Osteoblast (primary cell): ENCODE measurements around the gene PPP2R5C. TPM values are rescaled to one million over a fixed set of nuclear protein-coding genes. Genes with fewer than 3 reads are reported as not detected.
"Not testable (repeated sequence)": the region's sequence is repeated elsewhere in the genome, so short reads cannot be mapped to it uniquely, and the experiment has no call there.

ENCODE experiments used
- DNase-seq: peaks from one replicate; pipeline ENCODE4 v3.0.0; 2011; ENCODE audit warnings: low spot score, mixed read lengths; ENCODE audit not compliant: insufficient read length; ENCODE audit errors: missing footprints
- H2AFZ ChIP-seq: 2 replicates; pipeline ENCODE4 v1.6.0; 2011; ENCODE audit warnings: mild to moderate bottlenecking, low read length
- H3K27ac ChIP-seq: 2 replicates; pipeline ENCODE4 v1.5.1; 2011; ENCODE audit warnings: mild to moderate bottlenecking, low read depth, low read length, moderate library complexity
- H3K27me3 ChIP-seq: 2 replicates; pipeline ENCODE4 v1.6.0; 2012; ENCODE audit warnings: mild to moderate bottlenecking, control low read depth, inconsistent platforms, low read length, moderate library complexity; ENCODE audit not compliant: insufficient read depth
- H3K36me3 ChIP-seq: 2 replicates; pipeline ENCODE4 v1.5.1; 2011; ENCODE audit warnings: mild to moderate bottlenecking, low read length, control low read depth, moderate library complexity; ENCODE audit not compliant: insufficient read depth
- H3K4me1 ChIP-seq: 2 replicates; pipeline ENCODE4 v1.5.1; 2011; ENCODE audit warnings: mild to moderate bottlenecking, low read length, control low read depth, moderate library complexity; ENCODE audit not compliant: insufficient read depth
- H3K4me2 ChIP-seq: 2 replicates; pipeline ENCODE4 v1.6.0; 2011; ENCODE audit warnings: mild to moderate bottlenecking, low read length; ENCODE audit not compliant: insufficient read depth
- H3K4me3 ChIP-seq: fragments of 200-600 bp; sonication (generic); 3 replicates; pipeline ENCODE4 v1.5.1; 2012; ENCODE audit warnings: mild to moderate bottlenecking, low read length, inconsistent platforms; ENCODE audit not compliant: insufficient read depth
- H3K79me2 ChIP-seq: 2 replicates; pipeline ENCODE4 v1.6.0; 2012; ENCODE audit warnings: mild to moderate bottlenecking, low read length, control low read depth, inconsistent platforms; ENCODE audit not compliant: insufficient read depth
- H3K9me3 ChIP-seq: 2 replicates; pipeline ENCODE4 v1.5.1; 2011; ENCODE audit warnings: low read depth, low read length, control low read depth
- H4K20me1 ChIP-seq: 2 replicates; pipeline ENCODE4 v1.6.0; 2012; ENCODE audit warnings: mild to moderate bottlenecking, low read length, control low read depth; ENCODE audit not compliant: insufficient read depth
- CTCF ChIP-seq: IDR thresholded peaks from 2 replicates; pipeline ENCODE4 v1.5.1; 2011; ENCODE audit warnings: mild to moderate bottlenecking, low read depth, low read length, moderate library complexity; ENCODE audit errors: extremely low read depth
- total RNA-seq: library from RNA; depleted of rRNA; stranded (reverse); fragments of >200 nt; gene quantifications from 2 replicates; pipeline ENCODE4 v1.2.3, GENCODE V29; 2012

Gene PPP2R5C
- total RNA-seq, 1 donor = 101 TPM

DNA sequence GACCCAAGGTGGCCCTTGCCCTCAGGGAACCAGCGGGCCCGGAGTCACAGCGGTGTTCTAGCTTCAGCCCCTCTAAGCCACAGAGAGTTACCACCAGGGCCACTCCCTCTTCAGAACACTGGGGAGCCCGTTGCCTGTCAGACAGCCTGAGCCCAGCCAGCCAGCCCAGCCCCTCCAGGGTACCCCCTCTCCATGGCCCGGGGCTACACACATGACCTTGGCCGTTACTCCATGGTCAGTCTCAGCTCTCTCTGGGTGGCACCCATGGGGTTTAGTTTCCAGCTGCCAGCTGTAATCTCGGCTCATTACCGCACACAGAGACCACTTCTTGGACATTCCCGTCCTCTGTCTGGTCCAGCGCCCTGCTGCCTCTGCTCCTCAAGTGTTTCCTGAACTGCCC is 35.0 kb downstream of the PPP2R5C start:
- no peaks in the 10 kb centered on the region for H3K79me2 ChIP-seq
- H2AFZ ChIP-seq = no peak overlapping the region
- H3K4me3 ChIP-seq = no peak overlapping the region
- no peak overlapping the region for H3K27ac ChIP-seq
- TF ChIP-seq CTCF = no peak
- no peaks in the 10 kb centered on the region for H3K27me3 ChIP-seq
- H3K4me1 ChIP-seq = peaks cover 3% of the 10 kb centered on the region
- no peaks in the 10 kb centered on the region for H3K9me3 ChIP-seq
- H3K4me2 ChIP-seq = no peak overlapping the region
- H3K36me3 ChIP-seq = no peaks in the 10 kb centered on the region
- DNase-seq = no peak
- no peaks in the 10 kb centered on the region for H4K20me1 ChIP-seq

- TF ChIP-seq CTCF = no peak
- Histone ChIP-seq H2AFZ (no peak overlapping the region), H3K4me1 (no peaks in the 10 kb centered on the region)
Observed at GRCh38 chr14:101797856-101798255, 36.3 kb downstream of the PPP2R5C start.

DNA sequence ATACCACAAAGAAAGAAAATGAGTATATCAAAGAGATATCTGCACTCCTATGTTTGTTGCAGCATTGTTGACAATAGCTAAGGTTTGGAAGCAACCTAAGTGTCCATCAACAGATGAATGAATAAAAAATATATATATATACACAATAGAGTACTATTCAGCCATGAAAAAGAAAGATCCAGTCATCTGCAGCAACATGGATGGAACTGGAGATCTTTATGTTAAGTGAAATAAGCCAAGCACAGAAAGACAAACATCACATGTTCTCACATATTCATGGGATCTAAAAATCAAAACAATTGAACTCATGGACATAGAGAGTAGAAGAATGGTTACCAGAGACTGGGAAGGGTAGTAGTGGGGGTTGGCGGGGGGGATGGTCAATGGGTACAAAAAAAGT is 42.9 kb downstream of the PPP2R5C start:
- H3K4me3 ChIP-seq, H3K27ac ChIP-seq, H3K4me1 ChIP-seq, H3K9me3 ChIP-seq, H3K4me2 ChIP-seq, DNase-seq, H3K27me3 ChIP-seq, H2AFZ ChIP-seq, H4K20me1 ChIP-seq, H3K79me2 ChIP-seq, H3K36me3 ChIP-seq: not testable (repeated sequence)

More at GRCh38 chr14:101797856-101798255, 36.3 kb downstream of the PPP2R5C start:
- no peak for DNase-seq
- H3K27ac ChIP-seq = no peak overlapping the region
- no peak overlapping the region for H3K4me2 ChIP-seq
- no peaks in the 10 kb centered on the region for H3K9me3 ChIP-seq
- no peaks in the 10 kb centered on the region for H3K36me3 ChIP-seq
- no peaks in the 10 kb centered on the region for H4K20me1 ChIP-seq
- H3K79me2 ChIP-seq = no peaks in the 10 kb centered on the region
- no peaks in the 10 kb centered on the region for H3K27me3 ChIP-seq
- no peak overlapping the region for H3K4me3 ChIP-seq

DNA sequence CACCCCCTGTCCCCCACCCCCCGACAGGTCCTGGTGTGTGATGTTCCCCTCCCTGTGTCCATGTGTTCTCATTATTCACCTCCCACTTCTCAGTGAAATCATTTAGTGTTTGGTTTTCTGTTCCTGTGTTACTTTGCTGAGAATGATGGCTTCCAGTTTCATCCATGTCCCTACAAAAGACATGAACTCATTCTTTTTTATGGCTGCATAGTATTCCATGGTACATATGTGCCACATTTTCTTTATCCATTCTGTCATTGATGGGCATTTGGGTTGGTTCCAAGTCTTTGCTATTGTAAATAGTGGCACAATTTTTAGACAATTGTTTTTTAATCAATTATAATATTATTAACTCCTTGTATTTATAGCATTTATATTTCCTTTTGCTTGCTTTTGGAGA is 44.7 kb downstream of the PPP2R5C start:
- H3K4me1 ChIP-seq = peaks cover 14% of the 10 kb centered on the region
- H2AFZ ChIP-seq, H3K4me3 ChIP-seq, H3K79me2 ChIP-seq, H3K36me3 ChIP-seq, H3K27ac ChIP-seq, H3K4me2 ChIP-seq, DNase-seq, H3K9me3 ChIP-seq, H4K20me1 ChIP-seq, H3K27me3 ChIP-seq: not testable (repeated sequence)

DNA sequence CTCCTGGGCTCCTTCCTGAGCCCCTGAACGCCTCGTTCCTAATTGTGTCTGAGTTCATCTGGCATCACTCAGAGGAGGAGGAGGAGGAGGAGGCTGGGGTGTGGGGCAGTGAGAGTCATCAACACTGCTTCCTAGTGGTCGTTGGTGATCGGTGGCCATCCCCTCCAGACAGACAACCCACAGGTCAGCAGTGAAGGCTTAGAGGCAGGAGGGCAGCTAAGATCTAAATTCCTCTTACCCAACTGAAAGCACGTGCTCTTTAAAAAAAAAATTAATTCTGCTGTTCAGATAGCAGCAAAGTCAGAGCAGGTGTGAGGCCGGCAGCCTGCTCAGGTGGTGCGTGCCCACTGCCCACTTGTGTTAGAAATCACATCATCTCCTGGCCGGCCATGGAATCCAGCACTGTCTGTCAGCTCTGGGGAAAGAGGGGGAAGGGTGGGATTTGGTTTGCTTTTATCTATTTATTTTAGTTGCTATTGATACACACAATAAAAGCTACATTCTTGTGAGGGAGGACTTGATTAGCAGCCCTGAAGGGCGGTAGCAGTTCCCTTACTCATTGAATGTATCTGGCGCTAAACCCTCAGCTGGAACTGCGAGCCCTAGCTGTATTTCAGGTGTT is 46.6 kb downstream of the PPP2R5C start:
- no peak overlapping the region for H3K4me3 ChIP-seq
- H4K20me1 ChIP-seq = peaks cover 15% of the 10 kb centered on the region
- peak overlapping the region; percentile 48 for H3K4me2 ChIP-seq
- no peaks in the 10 kb centered on the region for H3K36me3 ChIP-seq
- peaks cover 29% of the 10 kb centered on the region for H3K79me2 ChIP-seq
- peak; percentile 10 for TF ChIP-seq CTCF
- peaks cover 23% of the 10 kb centered on the region for H3K4me1 ChIP-seq
- no peaks in the 10 kb centered on the region for H3K9me3 ChIP-seq
- no peaks in the 10 kb centered on the region for H3K27me3 ChIP-seq
- H2AFZ ChIP-seq = peak overlapping the region; percentile 67
- peak overlapping the region; percentile 100 for H3K27ac ChIP-seq
- no peak for DNase-seq
